Stimulated activated CD4-positive, alpha-beta T cell treated with anti-CD3 and anti-CD28 coated beads, TNF-alpha, amount 100 ng/mL, for 24 hours (primary cell): ENCODE data around the gene DYDC2.
"Not testable (repeated sequence)": the region's sequence is repeated elsewhere in the genome, so short reads cannot be mapped to it uniquely, and the experiment has no call there.

Source experiments
- DNase-seq, 3 experiments: peaks; one replicate each; pipeline ENCODE4 v3.0.0-alpha.2; 2020; ENCODE audit warnings: low read depth in 3 of 3

DYDC2 gene, protein sequence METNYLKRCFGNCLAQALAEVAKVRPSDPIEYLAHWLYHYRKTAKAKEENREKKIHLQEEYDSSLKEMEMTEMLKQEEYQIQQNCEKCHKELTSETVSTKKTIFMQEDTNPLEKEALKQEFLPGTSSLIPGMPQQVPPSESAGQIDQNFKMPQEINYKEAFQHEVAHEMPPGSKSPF

DNA sequence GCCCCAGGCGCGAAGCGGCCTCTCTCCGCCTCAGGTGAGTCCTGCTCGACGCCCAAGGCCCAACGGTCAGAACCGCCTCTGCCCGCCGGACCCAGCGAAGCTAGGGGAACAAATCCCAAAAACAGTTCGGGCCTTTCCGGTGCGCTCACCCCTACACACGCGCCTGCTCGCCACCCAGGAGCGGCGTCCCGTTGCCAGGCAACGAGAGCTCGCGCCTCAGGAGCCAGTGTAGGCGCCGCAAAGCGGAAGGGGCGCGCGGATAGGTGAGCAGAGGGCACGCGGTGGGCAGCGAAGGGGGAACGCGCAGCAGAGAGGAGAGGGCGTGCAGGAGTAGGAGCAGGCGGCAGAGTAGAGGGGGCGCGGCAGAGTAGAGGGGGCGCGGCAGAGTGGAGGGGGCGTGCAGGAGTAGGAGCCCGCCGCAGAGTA lies at the start of gene DYDC2, which contains the start of gene DYDC1:
DYDC2 (plus strand) TSS at position 219 of the 426 bp plus-strand sequence. CDS start 5,663 bp downstream, outside the sequence.
DYDC1 (minus strand) TSS at position 193 of the 426 bp plus-strand sequence. CDS start 4,154 bp downstream, outside the sequence.
- DNase-seq, result peak; percentile 2 to 47 (median 12)

DNA sequence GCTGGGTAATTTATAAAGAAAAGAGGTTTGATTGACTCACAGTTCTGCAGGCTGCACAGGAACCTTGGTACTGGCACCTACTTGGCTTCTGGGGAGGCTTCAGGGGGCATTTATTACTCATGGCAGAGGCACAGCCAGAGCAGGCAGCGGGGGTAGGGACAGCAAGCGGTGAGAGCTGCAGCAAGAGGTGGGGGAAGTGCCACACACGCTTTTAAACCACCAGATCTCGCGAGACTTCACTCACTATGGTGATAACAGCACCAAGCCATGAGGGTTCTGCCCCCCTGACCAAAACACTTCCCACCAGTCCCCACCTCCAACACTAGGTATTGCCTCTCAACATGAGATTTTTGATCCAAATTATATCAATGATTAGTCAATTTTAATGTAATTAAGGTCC lies 43.1 kb upstream of the DYDC2 start:
- DNase-seq, result no peak

DNA sequence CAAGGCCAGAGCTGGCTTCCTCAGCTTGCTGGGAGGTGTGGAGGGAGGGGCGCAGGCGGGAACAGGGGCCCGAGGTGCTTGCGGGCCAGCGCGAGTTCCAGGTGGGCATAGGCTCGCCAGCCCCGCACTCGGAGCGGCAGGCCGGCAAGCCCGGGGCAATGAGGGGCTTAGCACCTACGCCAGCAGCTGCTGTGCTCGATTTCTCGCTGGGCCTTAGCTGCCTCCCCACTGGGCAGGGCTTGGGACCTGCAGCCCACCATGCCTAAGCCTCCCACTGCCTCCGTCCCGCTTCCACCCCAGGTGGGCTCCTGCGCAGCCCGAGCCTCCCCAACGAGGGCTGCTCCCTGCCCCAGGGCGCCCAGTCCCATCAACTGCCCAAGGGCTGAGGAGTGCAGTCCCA lies 41.2 kb upstream of the DYDC2 start:
- DNase-seq, result no peak

DNA sequence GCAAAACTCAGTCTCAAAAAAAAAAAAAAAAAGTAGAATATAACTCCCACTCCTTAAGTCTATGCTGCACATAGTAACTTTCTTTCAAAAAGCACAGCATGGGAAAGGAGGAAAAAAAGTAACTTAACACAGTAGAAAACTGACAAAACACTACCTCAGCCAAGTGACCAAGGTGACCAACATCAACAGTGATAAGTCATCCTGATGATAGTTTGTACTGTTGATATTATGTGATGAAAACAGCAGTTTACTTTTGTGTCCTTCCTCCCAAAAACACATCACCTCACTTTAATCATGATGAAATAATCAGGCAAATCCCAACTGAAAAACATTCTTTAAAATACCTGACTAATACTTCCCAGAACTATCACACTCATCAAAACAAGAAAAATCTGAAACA lies 37.8 kb upstream of the DYDC2 start:
- DNase-seq, result no peak

DNA sequence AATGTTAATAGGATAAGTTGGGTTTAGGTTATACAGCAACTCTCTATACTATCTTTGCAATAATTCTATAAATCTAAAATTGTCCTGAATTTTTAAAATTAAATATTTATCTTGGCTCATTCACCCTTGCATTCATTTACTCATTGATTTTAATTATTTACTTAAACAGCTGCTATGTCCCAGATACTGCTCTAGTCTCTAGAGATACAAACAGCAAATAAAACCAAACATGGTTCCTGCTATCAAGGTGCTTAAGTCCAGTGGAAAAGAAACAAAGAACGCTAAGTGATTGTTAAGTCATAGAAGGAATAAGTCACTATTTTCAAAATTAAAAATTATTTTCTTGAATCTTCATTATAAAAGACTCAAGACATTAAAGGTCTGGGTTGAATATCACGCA lies 37.3 kb upstream of the DYDC2 start:
- DNase-seq, result no peak

DNA sequence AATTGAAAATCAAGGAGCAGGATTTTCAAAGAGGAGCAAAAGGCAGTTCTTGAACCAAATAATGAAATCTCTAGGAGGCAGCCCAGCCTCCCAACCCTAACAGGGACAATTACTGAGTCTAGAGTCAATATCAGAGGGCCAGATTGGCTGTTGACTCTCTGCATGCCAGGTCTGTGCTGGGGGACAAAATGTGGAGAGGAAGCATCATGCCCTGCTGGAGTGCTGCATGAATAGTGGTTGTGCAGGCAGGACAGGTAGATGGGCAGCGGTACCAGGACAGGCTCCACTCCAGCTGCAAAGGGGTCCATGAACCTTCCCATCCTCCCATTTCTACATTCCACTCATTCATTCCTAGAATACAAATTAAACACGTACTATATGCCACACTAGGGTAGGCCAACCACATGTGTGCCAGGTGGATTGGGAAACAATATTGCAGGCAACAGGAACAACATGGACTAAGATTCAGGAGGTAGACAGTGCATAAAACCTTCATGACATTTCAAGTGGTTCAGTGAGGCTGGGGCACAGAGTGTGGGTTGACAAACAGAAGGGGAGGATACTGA lies 36.8 kb upstream of the DYDC2 start:
- DNase-seq, result no peak

DNA sequence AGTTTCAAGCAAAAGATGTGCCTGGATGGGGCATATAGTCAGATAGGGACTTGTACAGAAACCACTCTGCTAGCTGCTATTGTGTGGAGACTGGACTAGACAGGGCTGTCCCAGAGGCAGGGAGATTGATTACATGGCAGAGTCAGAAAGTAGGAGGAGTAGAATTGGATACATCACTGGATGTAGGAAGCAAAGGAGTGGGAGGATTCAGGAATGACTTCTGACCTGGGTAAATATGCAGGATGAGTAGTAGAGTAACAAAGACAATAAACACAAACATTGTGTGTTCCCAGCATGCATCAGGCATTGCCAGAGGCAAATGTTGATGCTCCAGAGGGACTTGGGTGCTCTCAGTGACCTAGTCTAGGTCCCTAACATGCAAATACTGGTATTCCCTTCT lies 36.2 kb upstream of the DYDC2 start:
- DNase-seq, result no peak

DNA sequence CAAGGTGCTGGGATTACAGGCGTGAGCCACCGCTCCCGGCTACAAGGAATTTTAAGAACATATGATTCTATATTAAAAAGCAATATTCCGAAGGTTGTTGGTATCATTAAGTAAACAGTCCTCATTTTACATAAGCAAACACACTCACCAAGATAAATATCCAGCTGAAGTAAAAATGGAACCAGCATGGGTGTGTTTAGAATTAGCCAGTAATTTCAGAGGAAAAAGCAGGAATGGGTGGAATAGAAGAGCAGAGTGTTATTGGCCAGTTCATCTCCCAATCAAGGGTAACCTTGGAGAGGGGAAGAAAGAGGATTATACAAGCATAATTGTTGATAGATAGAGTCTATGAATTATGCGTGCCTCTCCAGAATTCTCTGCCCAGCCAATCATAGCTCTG lies 35.4 kb upstream of the DYDC2 start:
- no peak for DNase-seq

DNA sequence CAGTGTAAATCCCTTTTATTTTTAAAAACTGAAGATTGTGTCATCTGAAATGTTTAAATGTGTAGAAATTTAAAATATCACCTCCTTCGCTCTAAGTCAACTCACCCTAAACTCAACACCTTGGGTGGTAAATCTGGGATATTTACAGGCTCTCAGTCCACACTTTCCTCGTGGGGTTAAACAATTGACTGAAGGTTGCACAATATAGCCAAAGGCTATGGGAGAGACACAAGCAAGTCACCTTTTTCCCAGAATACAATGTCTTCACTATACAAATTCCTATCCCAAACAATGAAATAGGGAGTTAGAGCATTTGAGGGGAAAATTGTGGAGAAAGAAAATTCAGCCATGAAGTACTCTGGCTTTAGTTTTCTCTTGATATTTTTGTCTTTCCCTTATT lies 34.4 kb upstream of the DYDC2 start:
- DNase-seq, result no peak

DNA sequence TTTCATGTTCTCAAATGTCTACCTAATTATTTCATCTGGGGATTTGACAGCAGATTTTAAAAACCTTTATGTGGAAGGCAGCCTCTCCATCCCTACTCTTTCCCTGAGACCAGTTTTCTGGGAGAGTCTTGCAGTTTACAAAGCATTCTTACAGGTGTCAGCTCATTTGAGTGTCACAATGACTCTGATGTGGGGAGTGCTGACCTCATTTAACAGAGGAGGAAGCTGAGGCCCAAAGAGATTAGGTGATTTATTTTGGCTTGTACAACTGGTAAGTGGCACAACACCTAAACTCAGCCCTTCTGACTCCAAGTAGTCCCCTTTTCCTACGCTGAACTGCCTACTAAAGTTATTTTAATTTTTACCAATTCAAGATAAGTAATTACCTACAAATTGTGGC lies 33.9 kb upstream of the DYDC2 start:
- no peak for DNase-seq

DNA sequence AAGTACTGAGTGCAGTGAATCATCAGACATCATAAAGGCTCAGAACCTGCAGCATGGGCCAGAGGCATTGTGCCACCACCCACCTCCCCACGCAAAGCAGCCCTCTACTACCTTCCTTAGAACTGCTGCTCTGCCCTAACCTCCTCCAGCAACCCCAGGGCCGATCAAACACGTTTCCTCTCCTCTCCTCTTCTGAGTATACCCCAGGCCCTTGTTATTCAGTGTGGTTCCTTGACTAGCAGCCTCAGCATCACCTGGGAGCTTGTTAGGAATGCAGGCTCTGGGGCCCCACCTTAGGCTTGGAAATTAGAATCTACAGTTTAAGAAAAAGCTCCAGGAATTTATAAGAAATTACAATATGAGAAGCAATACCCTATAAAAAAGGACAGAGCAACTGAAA lies 33.3 kb upstream of the DYDC2 start:
- DNase-seq, result no peak

DNA sequence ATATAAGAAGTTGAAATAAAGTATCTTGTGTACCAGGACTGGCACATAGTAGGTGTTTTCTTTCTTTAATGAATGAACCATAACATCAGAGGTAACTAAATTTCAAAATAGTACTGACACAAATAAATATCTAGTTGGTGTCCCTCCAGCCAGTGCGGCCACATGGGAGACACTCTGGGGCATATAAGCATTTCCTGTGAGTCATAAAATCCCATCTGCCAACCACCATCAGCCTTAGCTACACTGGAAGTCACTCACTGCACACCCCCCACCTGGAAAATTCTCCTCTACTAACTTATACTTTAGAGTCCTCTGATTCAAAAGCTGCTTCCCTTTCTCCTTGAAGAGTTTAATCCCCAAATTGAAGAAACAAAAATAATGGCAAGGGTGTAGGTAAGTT lies 32.5 kb upstream of the DYDC2 start:
- no peak for DNase-seq

DNA sequence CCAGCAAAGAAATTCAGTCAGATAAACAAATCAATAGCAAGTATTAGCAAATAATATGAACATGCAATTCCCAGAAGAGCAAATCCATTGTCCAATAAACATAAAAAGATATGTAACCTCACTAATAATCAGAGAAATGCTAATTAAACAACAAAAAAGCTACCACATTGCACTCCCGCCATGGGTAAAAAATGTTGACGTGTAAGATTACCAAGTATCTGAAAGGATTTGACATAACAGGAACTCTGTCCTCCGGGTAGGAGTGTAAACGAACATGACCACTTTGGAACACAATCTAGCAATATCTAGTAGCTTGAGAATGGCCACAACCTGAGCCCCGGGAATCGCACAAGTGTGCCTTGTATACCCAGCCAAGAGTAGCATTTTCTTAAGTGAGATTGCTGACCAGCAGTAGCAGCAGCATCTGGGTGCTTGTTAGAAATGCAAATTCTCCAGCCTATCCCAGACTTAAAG lies 31.7 kb upstream of the DYDC2 start:
- no peak for DNase-seq

DNA sequence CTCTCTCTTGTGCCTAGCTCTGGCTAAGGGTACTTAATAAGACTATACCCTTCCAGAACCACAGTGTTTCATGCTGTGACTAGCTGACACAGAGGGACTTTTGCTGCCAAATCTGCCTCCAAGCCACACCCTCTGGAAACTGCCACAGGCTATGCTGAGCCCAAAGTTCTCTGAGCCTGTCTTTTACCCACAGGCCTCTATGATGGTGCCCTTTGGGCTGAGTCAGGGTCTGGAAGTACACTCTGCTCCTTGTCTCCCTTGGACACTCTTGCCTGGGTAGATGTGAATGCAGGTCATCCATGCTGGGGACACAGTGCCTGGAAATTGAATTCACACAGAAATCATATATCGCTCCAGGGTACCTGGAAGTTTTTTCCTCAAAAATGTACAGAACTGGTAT lies 22.6 kb upstream of the DYDC2 start:
- DNase-seq, result no peak

DNA sequence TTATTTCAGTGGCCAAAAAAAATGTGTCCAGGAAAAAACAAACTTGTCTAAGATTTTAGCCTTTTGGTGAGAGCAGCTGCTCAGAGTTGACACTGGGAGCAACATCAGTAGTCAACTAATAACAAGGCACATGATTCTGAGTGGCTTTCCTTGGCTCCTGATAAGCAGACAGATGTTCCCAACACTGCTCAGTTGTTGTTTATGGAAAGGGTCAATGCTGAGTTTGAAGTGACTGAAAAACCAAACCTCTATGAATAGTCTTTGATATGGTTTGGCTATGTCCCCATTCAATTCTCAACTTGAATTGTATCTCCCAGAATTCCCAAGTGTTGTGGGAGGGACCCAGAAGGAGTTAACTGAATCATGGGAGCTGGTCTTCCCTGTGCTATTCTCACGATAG lies 12.3 kb upstream of the DYDC2 start:
- no peak for DNase-seq

DNA sequence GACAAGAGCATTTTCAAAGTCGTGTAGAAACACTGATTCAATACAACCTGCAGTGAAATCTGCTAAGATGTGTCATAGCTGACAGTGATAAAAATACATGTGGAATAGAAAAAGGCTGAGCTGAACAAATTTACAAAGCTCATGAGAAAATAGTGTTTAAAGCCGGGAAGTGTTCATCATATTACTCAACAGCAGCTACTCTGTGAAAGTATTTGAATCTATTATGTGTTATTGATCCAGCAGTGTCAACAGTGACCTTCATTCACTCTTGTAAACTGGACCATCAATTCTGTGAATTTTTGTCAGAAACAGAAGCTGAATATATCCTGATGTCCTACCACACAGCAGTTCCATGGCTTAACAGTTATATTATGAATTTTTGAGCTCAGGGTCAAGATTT lies 11.7 kb upstream of the DYDC2 start:
- no peak for DNase-seq

DNA sequence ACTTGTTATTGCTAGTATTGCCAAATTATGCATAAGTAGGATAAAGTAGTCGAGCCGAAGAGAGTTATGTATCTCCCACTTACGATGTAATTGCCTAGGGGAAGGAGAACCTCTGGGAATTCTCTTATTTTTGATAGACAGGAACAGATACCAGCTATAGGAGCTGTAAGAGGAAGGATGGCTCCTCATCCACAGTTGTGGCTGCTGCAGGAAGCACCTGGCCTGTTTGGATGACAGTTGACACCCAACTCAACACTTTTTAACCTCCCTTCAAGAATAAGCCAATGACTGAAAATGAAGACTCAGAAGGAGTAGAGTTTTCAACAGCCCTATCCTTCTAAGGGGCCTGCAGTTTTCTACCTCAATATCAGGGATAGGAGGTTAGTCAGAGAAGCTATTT lies 6.3 kb upstream of the DYDC2 start:
- no peak for DNase-seq

DNA sequence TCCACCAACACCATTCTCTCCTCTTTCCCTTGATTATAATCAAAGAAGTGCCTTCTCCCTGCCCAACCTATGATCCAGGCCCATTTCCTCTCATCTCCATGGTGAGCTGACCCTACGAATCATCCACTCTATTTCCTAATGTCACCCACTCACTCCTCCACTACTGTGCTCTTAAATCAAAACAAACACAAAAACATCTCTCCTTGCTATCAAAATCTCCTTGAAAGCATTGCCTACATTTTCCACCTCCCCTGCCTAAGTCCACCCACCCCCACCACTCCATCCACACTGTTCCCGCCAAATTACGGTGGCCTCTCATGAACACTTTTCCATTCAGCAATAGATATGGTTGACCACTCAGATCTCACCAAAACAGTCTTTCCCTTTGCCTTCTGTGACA lies 5.4 kb upstream of the DYDC2 start:
- DNase-seq, result no peak

DNA sequence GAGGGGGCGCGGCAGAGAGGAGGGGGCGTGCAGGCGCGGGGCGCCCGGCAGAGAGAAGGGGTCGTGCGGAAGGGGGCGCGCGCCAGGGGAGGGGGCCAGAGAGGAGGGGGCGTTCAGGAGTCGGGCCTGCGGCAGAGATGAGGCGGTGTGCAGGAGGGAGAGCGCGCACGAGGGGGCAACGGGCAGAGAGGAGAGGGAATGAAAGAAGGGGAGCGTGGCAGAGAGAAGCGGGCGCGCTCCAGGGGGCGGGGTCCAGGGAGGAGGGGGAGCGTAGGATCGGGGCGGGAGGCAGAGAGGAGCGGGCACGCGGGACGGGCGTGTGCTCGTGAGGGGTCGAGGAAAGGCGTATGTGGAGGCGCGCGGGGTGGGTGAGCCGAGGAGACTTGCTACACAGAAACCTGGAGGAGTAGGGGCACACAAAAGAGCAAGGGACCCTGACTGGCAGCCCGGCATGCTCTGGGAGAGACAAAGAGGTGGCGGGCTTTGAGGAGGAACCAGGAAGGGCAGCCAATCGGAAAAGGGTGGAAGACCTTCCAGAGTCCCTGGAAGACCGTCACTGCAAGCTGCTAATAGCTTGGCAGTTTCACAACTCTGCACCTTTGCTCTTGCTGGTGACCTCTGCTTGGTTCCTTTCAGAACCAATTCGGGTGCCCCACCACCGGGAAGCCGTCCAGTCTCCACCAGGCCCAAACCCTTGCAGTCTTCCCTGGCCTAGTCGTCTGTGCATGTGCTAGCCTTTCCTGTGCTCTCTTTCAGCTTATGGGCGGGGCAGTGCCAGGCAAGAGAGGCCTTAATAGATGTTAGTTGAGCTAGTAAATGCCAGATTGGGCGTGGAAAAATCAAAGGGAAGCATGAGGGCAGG lies 639 bp downstream of the DYDC2 start:
- no peak for DNase-seq

DNA sequence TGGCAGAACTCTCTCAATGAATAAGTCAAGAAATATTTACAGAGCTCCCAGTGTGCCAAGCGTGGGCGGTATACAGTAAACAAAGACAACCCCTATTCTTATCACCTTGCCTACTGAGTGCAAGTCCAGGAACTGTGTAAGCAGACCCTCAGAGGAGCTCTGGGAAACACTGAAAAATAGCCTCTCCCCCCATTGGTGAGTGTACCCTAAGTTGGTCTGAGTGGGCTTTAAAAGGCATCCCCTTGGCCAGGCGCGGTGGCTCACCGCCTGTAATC lies 1.2 kb downstream of the DYDC2 start:
- DNase-seq, result no peak

DNA sequence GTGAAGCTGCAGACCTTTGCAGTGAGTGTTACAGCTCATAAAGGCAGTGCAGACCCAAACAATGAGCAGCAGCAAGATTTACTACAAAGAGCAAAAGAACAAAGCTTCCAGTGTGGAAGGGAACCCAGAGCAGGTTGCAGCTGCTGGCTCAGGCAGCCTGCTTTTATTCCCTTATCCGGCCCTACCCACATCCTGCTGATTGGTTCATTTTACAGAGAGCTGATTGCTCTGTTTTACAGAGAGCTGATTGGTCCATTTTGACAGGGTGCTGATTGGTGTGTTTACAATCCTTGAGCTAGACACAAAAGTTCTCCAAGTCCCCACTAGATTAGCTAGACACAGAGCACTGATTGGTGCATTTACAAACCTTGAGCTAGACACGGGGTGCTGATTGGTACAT lies 2.3 kb downstream of the DYDC2 start:
- not testable (repeated sequence) for DNase-seq

DNA sequence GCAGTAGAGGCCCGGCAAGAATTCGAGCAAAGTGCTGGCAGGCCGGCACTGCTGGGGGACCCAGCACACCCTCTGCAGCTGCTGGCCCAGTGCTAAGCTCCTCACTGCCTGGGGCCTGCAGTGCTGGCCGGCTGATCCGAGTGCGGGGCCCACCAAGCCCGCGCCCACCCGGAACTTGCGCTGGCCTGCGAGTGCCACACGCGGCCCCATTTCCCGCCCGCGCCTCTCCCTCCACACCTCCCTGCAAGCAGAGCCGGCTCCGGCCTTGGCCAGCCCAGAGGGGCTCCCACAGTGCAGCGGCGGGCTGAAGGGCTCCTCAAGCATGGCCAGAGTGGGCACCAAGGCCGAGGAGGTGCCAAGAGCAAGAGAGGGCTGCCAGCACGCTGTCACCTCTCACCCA lies 3.1 kb downstream of the DYDC2 start:
- DNase-seq, result no peak

DNA sequence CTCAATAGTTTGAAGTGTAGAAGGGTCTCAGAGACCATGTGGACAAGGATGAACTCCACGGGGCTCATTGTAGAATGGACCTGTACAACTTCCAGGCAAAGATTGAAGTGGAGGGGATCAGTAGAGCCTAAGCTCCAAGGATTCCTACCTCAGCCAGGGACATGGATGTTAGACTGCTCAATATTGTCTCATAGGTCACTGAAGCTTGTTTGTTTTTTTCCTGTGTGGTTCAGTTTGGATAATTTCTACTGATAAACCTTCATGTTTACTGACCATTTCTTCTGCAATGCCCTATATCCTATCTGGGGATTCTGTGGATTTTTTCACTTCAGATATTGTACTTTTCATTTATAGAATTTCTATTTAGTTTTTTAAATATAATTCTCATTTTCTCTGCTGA lies 8.9 kb downstream of the DYDC2 start:
- no peak for DNase-seq
